Keratinocyte (primary cell): Measurements from ENCODE around the gene CCDC33. TPM values are rescaled to one million over a fixed set of nuclear protein-coding genes. Genes with fewer than 3 reads are reported as not detected.

Source experiments
- DNase-seq: peaks from one replicate; pipeline ENCODE4 v3.0.0-alpha.2; 2011; ENCODE audit warnings: low read depth, missing footprints, low spot score
- FAIRE-seq: peaks from 2 replicates; lab custom pipeline; 2011; peaks lifted over from hg19 to GRCh38; lab: Jason Lieb, UNC
- H2AFZ ChIP-seq: 2 replicates; pipeline ENCODE4 v1.6.0; 2012; ENCODE audit warnings: low read length, control low read depth, inconsistent platforms; ENCODE audit not compliant: control insufficient read depth
- H3K27ac ChIP-seq: 2 replicates; pipeline ENCODE4 v1.5.1; 2011; ENCODE audit warnings: low read length; ENCODE audit not compliant: control insufficient read depth, insufficient read depth
- H3K27me3 ChIP-seq: 3 replicates; pipeline ENCODE4 v1.6.0; 2011; ENCODE audit warnings: low read length; ENCODE audit not compliant: control insufficient read depth, insufficient read depth; ENCODE audit errors: extremely low read depth
- H3K36me3 ChIP-seq, 2 experiments: 2 replicates in 1 of 2; 3 replicates in 1 of 2; pipeline ENCODE4 v1.5.1; 2011; ENCODE audit warnings: low read length in 2 of 2, mild to moderate bottlenecking in 1 of 2; ENCODE audit not compliant: control insufficient read depth in 2 of 2, insufficient read depth in 2 of 2; ENCODE audit errors: extremely low read depth in 1 of 2
- H3K4me1 ChIP-seq: 3 replicates; pipeline ENCODE4 v1.5.1; 2011; ENCODE audit warnings: low read length; ENCODE audit not compliant: control insufficient read depth, insufficient read depth; ENCODE audit errors: extremely low read depth
- H3K4me2 ChIP-seq: 3 replicates; pipeline ENCODE4 v1.6.0; 2011; ENCODE audit warnings: low read depth, low read length; ENCODE audit not compliant: control insufficient read depth, insufficient read depth; ENCODE audit errors: extremely low read depth
- H3K4me3 ChIP-seq, 3 experiments: fragments of 200-600 bp in 1 of 3; sonication (generic) in 1 of 3; 2 replicates in 2 of 3; 3 replicates in 1 of 3; pipeline ENCODE4 v1.5.1; 2011 to 2016; ENCODE audit warnings: low read length in 3 of 3, mild to moderate bottlenecking in 3 of 3, control low read depth in 2 of 3, inconsistent platforms in 1 of 3, low read depth in 1 of 3, mixed read lengths in 1 of 3, mixed run types in 1 of 3, moderate library complexity in 1 of 3; ENCODE audit not compliant: control insufficient read depth in 2 of 3, insufficient read depth in 2 of 3; ENCODE audit errors: extremely low read depth in 1 of 3
- H3K79me2 ChIP-seq: 2 replicates; pipeline ENCODE4 v1.6.0; 2012; ENCODE audit warnings: low read length; ENCODE audit not compliant: control insufficient read depth, insufficient read depth
- H3K9ac ChIP-seq: 3 replicates; pipeline ENCODE4 v1.6.0; 2011; ENCODE audit warnings: low read length; ENCODE audit not compliant: control insufficient read depth, insufficient read depth; ENCODE audit errors: extremely low read depth
- H3K9me1 ChIP-seq: 3 replicates; pipeline ENCODE4 v1.6.0; 2011; ENCODE audit warnings: low read length; ENCODE audit not compliant: control insufficient read depth, insufficient read depth; ENCODE audit errors: extremely low read depth
- H3K9me3 ChIP-seq: 2 replicates; pipeline ENCODE4 v1.5.1; 2012; ENCODE audit warnings: low read depth, low read length; ENCODE audit not compliant: control insufficient read depth
- H4K20me1 ChIP-seq: 3 replicates; pipeline ENCODE4 v1.6.0; 2011; ENCODE audit warnings: low read length; ENCODE audit not compliant: control insufficient read depth, insufficient read depth; ENCODE audit errors: extremely low read depth
- CTCF ChIP-seq, 3 experiments: IDR thresholded peaks in 1 of 3; conservative IDR thresholded peaks in 1 of 3; optimal IDR thresholded peaks in 1 of 3; 2 replicates in 2 of 3; 3 replicates in 1 of 3; pipeline versions ENCODE3 to v1.5.1; 2011; ENCODE audit warnings: low read length in 3 of 3, mild to moderate bottlenecking in 3 of 3, moderate library complexity in 2 of 3, control low read depth in 1 of 3, inconsistent platforms in 1 of 3; ENCODE audit not compliant: insufficient read depth in 2 of 3; ENCODE audit errors: extremely low read depth in 1 of 3
- EZH2 ChIP-seq: IDR thresholded peaks from one replicate; pipeline ENCODE4 v1.6.1; 2012; ENCODE audit warnings: inconsistent platforms, mild to moderate bottlenecking, low read length, moderate library complexity
- dilution Hi-C: fragments of 300-500 bp; cut with MboI; formaldehyde crosslinking; loops from one replicate; pipeline ENCODE4 v1.7.0; 2020; ENCODE audit warnings: low sequenced_read_pairs; ENCODE audit not compliant: extremely low pct_ligation_motif_present
- polyA plus RNA-seq, 5 experiments: library from polyadenylated mRNA; depleted of rRNA in 3 of 5; stranded (reverse) in 3 of 5; stranded (forward) in 1 of 5; unstranded in 1 of 5; fragments of >200 nt; gene quantifications; 1 replicate in 1 of 5; 2 replicates in 3 of 5; 3 replicates in 1 of 5; pipeline versions ENCODE4 v1.2.1 to v1.2.3, GENCODE V29; 2011 to 2012; ENCODE audit warnings: missing spikeins in 2 of 5, low read depth in 1 of 5, low replicate concordance in 1 of 5

The CCDC33 gene
- polyA plus RNA-seq, 1 donor (not counting 4 experiments of a cell fraction or from before 2014, with no cell fraction given), result not detected

GRCh38 chr15:74314795-74315438 lies 78.8 kb downstream of the CCDC33 start:
- no peak for TF ChIP-seq CTCF (optimal IDR thresholded peaks at IDR 0.05 in 1 of 3, IDR thresholded peaks at IDR 0.05 in 1 of 3, conservative IDR thresholded peaks at IDR 0.05 in 1 of 3; ENCODE audit: extremely low read depth in 1 of 3, insufficient read depth in 2 of 3, low read length in 3 of 3)
- TF ChIP-seq EZH2, result no peak
- H3K4me2 ChIP-seq, result no peak overlapping the region

GRCh38 chr15:74315626-74316025 lies 79.5 kb downstream of the CCDC33 start:
- DNase-seq (no peak), FAIRE-seq (no peak)
- no peak overlapping the region for H3K4me2 ChIP-seq
- no peak overlapping the region for H3K27ac ChIP-seq
- no peak for TF ChIP-seq EZH2
- TF ChIP-seq CTCF (optimal IDR thresholded peaks at IDR 0.05 in 1 of 3, IDR thresholded peaks at IDR 0.05 in 1 of 3, conservative IDR thresholded peaks at IDR 0.05 in 1 of 3; ENCODE audit: extremely low read depth in 1 of 3, insufficient read depth in 2 of 3, low read length in 3 of 3), result no peak
- H3K9ac ChIP-seq, result no peak overlapping the region
- H3K27me3 ChIP-seq, result peaks cover 11% of the 10 kb centered on the region
- H3K9me3 ChIP-seq, result no peaks in the 10 kb centered on the region
- no peaks in the 10 kb centered on the region for H4K20me1 ChIP-seq
- H3K79me2 ChIP-seq, result no peaks in the 10 kb centered on the region
- H3K36me3 ChIP-seq, result no peaks in the 10 kb centered on the region
- no peak overlapping the region for H3K4me3 ChIP-seq
- H3K9me1 ChIP-seq, result no peaks in the 10 kb centered on the region
- H3K4me1 ChIP-seq, result no peaks in the 10 kb centered on the region
- dilution Hi-C loops, result no loop called here
- H2AFZ ChIP-seq, result no peak overlapping the region

More at GRCh38 chr15:74314795-74315438, 78.8 kb downstream of the CCDC33 start:
- dilution Hi-C loops, result no loop called here
- Histone ChIP-seq H2AFZ (no peak overlapping the region), H4K20me1 (no peaks in the 10 kb centered on the region), H3K9ac (no peak overlapping the region), H3K4me3 (no peak overlapping the region), H3K9me3 (no peaks in the 10 kb centered on the region), H3K79me2 (no peaks in the 10 kb centered on the region), H3K4me1 (no peaks in the 10 kb centered on the region), H3K9me1 (no peaks in the 10 kb centered on the region), H3K27ac (no peak overlapping the region), H3K27me3 (peaks cover 11% of the 10 kb centered on the region), H3K36me3 (no peaks in the 10 kb centered on the region)
- no peak for DNase-seq
- no peak for FAIRE-seq
